Sigmoid colon (tissue), 7 donors: ENCODE data around the gene SPON1. TPM values are rescaled to one million over a fixed set of nuclear protein-coding genes. Genes with fewer than 3 reads are reported as not detected.
"Not testable (repeated sequence)": the region's sequence is repeated elsewhere in the genome, so short reads cannot be mapped to it uniquely, and the experiment has no call there.

Experiments
- DNase-seq: peaks from one replicate; pipeline ENCODE4 v3.0.0-alpha.2; 2019
- H3K27ac ChIP-seq, 4 donors: fragments of 200-600 bp; sonication (generic); one replicate each; pipeline ENCODE4 v1.5.1; 2016 to 2019; ENCODE audit warnings: mild to moderate bottlenecking in 1 of 4
- H3K27me3 ChIP-seq, 3 donors: fragments of 200-600 bp; sonication (generic); one replicate each; pipeline ENCODE4 v1.5.1; 2019; ENCODE audit warnings: mild to moderate bottlenecking in 1 of 3
- H3K36me3 ChIP-seq, 4 donors: fragments of 200-600 bp; sonication (generic); one replicate each; pipeline ENCODE4 v1.5.1; 2016 to 2019
- H3K4me1 ChIP-seq, 4 donors: fragments of 200-600 bp; sonication (generic); one replicate each; pipeline ENCODE4 v1.5.1; 2017 to 2019
- H3K4me3 ChIP-seq, 4 donors: fragments of 200-600 bp; sonication (generic); one replicate each; pipeline ENCODE4 v1.5.1; 2017 to 2019; ENCODE audit warnings: mild to moderate bottlenecking in 2 of 4, moderate library complexity in 1 of 4
- H3K9me3 ChIP-seq, 4 donors: fragments of 200-600 bp in 3 of 4; sonication (generic) in 3 of 4; one replicate each; pipeline versions ENCODE4 v1.5.1 to v1.6.1; 2013 to 2019
- CTCF ChIP-seq, 4 experiments: fragments of 450-650 bp in 3 of 4; fragments of 200-600 bp in 1 of 4; IDR thresholded peaks; one replicate each; pipeline ENCODE4 v1.5.1; 2016 to 2019; ENCODE audit warnings: antibody characterized with exemption in 4 of 4, mild to moderate bottlenecking in 3 of 4, moderate library complexity in 2 of 4
- EP300 ChIP-seq, 4 donors: sonication (generic); formaldehyde crosslinking; IDR thresholded peaks; one replicate each; pipeline ENCODE4 v1.6.1; 2017; ENCODE audit warnings: antibody characterized with exemption in 4 of 4
- POLR2A ChIP-seq, 2 donors: fragments of 450-650 bp; IDR thresholded peaks; one replicate each; pipeline ENCODE4 v1.6.1; 2016; ENCODE audit warnings: antibody characterized with exemption in 2 of 2, mild to moderate bottlenecking in 2 of 2, moderate library complexity in 2 of 2
- POLR2AphosphoS5 ChIP-seq, 4 donors: sonication (generic); formaldehyde crosslinking; IDR thresholded peaks; one replicate each; pipeline ENCODE4 v1.6.1; 2017; ENCODE audit warnings: antibody characterized with exemption in 4 of 4
- WGBS, 2 donors: extraction: QIAGEN DNeasy Blood & Tissue Kit; methylation state at CpG; one replicate each; pipeline ENCODE4 v1.1.7; 2013; 5-methylcytosine and 5-hydroxymethylcytosine counted together
- intact Hi-C: fragments of 100-400 bp; cut with DNase I; formaldehyde crosslinking; loops from one replicate; pipeline ENCODE4 v1.15.1; 2023
- polyA plus RNA-seq, 3 donors: library from polyadenylated mRNA; stranded (reverse); fragments of 200-250 nt; gene quantifications; one replicate each; pipeline ENCODE4 v1.2.3, GENCODE V29; 2013
- total RNA-seq, 4 donors: library from RNA; depleted of rRNA; stranded (reverse); fragments of >200 nt; gene quantifications; one replicate each; pipeline ENCODE4 v1.1.0, GENCODE V29; 2016
- donor health status: healthy with polysubstance abuse.
- donor health status: Bipolar disorder and iron deficiency.
- donor health status: healthy.

The SPON1 gene
- total and polyA plus RNA-seq, 7 donors, result 6.6 to 36.8 (median 12.6) TPM

- Histone ChIP-seq H3K27me3 (no peaks in the 10 kb centered on the region), H3K4me1 (no peaks in the 10 kb centered on the region), H3K4me3 (no peak overlapping the region), H3K36me3 (no peaks in the 10 kb centered on the region), H3K9me3 (no peaks in the 10 kb centered on the region), H3K27ac (no peak overlapping the region)
- 61 to 68% methylated on average over 4 of the region's 4 CpGs for WGBS, 2 donors
- intact Hi-C loops, result no loop called here
- TF ChIP-seq POLR2AphosphoS5 (IDR thresholded peaks at IDR 0.05), result no peak
- no peak for TF ChIP-seq POLR2A (IDR thresholded peaks at IDR 0.05)
- TF ChIP-seq EP300 (IDR thresholded peaks at IDR 0.05), result no peak
- no peak for TF ChIP-seq CTCF (IDR thresholded peaks at IDR 0.05)
- DNase-seq, result no peak
Observed at GRCh38 chr11:14079797-14080196, 117.3 kb downstream of the SPON1 start.

GRCh38 chr11:14081581-14082231 lies 119.2 kb downstream of the SPON1 start:
- Histone ChIP-seq H3K4me1 (no peaks in the 10 kb centered on the region), H3K27ac (peak overlapping the region; percentile 0 to 44 (median 39)), H3K27me3 (no peaks in the 10 kb centered on the region), H3K9me3 (no peaks in the 10 kb centered on the region), H3K36me3 (no peaks in the 10 kb centered on the region), H3K4me3 (no peak overlapping the region)
- 73 to 79% methylated on average over 6 of the region's 6 CpGs for WGBS, 2 donors
- intact Hi-C loops, result no loop called here
- no peak for DNase-seq
- TF ChIP-seq POLR2AphosphoS5 (IDR thresholded peaks at IDR 0.05), result no peak
- TF ChIP-seq CTCF (IDR thresholded peaks at IDR 0.05), result no peak
- no peak for TF ChIP-seq POLR2A (IDR thresholded peaks at IDR 0.05)
- no peak for TF ChIP-seq EP300 (IDR thresholded peaks at IDR 0.05)

GRCh38 chr11:14082338-14082737 lies 119.8 kb downstream of the SPON1 start:
- Histone ChIP-seq H3K27ac (peak overlapping the region; percentile 0 to 44 (median 39)), H3K4me1 (no peaks in the 10 kb centered on the region), H3K36me3 (no peaks in the 10 kb centered on the region), H3K4me3 (no peak overlapping the region), H3K27me3 (no peaks in the 10 kb centered on the region), H3K9me3 (no peaks in the 10 kb centered on the region)
- no peak for DNase-seq
- intact Hi-C loops, result no loop called here
- no peak for TF ChIP-seq CTCF (IDR thresholded peaks at IDR 0.05)
- peak in 2 of 4 donors; percentile 4 to 30 for TF ChIP-seq POLR2AphosphoS5 (IDR thresholded peaks at IDR 0.05)
- 60 to 63% methylated on average over 5 of the region's 5 CpGs for WGBS, 2 donors

GRCh38 chr11:14088861-14089260 lies 126.3 kb downstream of the SPON1 start:
- H3K36me3 ChIP-seq, H3K9me3 ChIP-seq, intact Hi-C loops, H3K4me3 ChIP-seq, H3K4me1 ChIP-seq, H3K27ac ChIP-seq, DNase-seq: not testable (repeated sequence)
- peaks cover 0 to 15% (median 0%) of the 10 kb centered on the region in 3 donors for H3K27me3 ChIP-seq
- 84% methylated on average over 2 of the region's 2 CpGs for WGBS, 2 donors

GRCh38 chr11:14089690-14090462 lies 127.4 kb downstream of the SPON1 start:
- Histone ChIP-seq H3K9me3 (no peaks in the 10 kb centered on the region), H3K36me3 (no peaks in the 10 kb centered on the region), H3K4me1 (no peaks in the 10 kb centered on the region), H3K4me3 (peak overlapping the region in 1 of 4 donors; percentile 13), H3K27me3 (peaks cover 0 to 15% (median 0%) of the 10 kb centered on the region in 3 donors), H3K27ac (no peak overlapping the region)
- TF ChIP-seq EP300 (IDR thresholded peaks at IDR 0.05) (no peak), POLR2A (IDR thresholded peaks at IDR 0.05) (no peak), POLR2AphosphoS5 (IDR thresholded peaks at IDR 0.05) (no peak), CTCF (IDR thresholded peaks at IDR 0.05) (no peak)
- intact Hi-C loops, result no loop called here
- WGBS, 2 donors, result 84 to 87% methylated on average over 17 of the region's 17 CpGs
- DNase-seq, result no peak

- H3K27ac ChIP-seq, H3K9me3 ChIP-seq, H3K4me1 ChIP-seq, H3K36me3 ChIP-seq, DNase-seq, intact Hi-C loops: not testable (repeated sequence)
- 66 to 76% methylated on average over 8 to 9 of the region's 9 CpGs for WGBS, 2 donors
- H3K4me3 ChIP-seq, result peak overlapping the region in 1 of 4 donors; percentile 13
- peaks cover 0 to 15% (median 0%) of the 10 kb centered on the region in 3 donors for H3K27me3 ChIP-seq
Observed at GRCh38 chr11:14090631-14091030, 128.1 kb downstream of the SPON1 start.
